Neural cell (in vitro differentiated cells): Measurements from ENCODE around the gene DRD4.

Experiments used
- CTCF ChIP-seq: fragments of 450-650 bp; IDR thresholded peaks from 2 replicates; pipeline ENCODE4 v1.5.1; 2014; ENCODE audit warnings: antibody characterized with exemption, mild to moderate bottlenecking, moderate library complexity; ENCODE audit not compliant: poor library complexity, severe bottlenecking
- EZH2 ChIP-seq: fragments of 200-600, 300-800 bp; shearing (Covaris generic), sonication (generic); IDR thresholded peaks from 2 replicates; pipeline ENCODE4 v1.6.1; 2014; ENCODE audit warnings: antibody characterized with exemption, low read length, borderline replicate concordance, mild to moderate bottlenecking; ENCODE audit not compliant: insufficient read depth, poor library complexity, severe bottlenecking

- TF ChIP-seq CTCF (no peak), EZH2 (no peak)
These were observed 3.1 kb downstream of the DRD4 start for GRCh38 chr11:640021-640706.
